GM18526 (cell line): ENCODE measurements around the gene PARD3.

ENCODE experiments used
- POLR2A ChIP-seq: IDR thresholded peaks from 3 replicates; pipeline ENCODE4 v1.6.1; 2011; ENCODE audit not compliant: insufficient read length; ENCODE audit errors: extremely low read depth

PARD3 gene

DNA sequence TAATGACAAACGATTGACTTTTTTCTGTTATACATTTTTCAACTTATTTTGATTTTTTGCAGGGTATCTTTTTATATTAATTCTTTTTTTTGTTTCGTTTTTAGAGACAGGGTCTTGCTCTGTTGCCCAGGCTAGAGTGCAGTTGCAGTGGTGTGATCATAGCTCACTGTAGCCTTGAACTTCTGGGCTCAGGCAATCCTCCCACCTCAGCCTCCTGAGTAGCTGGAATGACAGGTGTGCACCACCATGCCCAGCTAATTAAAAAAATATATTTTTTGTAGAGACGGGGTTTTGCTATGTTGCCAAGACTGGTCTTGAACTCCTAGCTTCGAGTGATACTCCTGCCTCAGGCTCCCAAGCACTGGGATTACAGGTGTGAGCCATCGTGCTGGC is 601.3 kb downstream of the PARD3 start:
- TF ChIP-seq POLR2A: no peak

DNA sequence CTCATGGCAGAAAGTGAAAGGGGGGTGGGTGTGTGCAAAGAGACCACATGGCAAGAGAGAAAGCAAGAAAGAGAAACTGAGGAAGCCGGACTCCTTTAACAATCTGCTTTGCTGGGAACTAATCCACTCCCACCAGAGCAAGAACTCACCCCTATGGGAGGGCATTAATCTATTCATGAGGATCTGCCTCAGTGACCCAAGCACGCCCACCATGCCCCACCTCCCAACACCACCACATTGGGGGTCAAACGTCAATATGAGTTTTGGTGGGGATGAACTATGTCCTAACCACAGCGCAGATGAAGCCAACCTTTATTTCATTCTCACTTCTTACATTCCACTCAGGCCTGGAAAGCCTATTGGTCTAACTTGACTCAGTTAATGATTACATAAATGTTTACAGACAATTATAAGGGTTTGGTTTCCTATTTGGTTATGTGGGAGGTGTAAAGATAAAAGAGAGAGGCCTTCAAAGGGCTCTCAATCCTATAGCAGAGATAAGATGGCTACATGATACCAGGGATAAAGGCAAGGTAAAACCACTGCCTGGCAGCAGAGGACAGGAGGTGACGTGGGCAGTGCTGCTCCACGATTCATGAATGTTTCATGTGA is 601.8 kb downstream of the PARD3 start:
- no peak for TF ChIP-seq POLR2A

DNA sequence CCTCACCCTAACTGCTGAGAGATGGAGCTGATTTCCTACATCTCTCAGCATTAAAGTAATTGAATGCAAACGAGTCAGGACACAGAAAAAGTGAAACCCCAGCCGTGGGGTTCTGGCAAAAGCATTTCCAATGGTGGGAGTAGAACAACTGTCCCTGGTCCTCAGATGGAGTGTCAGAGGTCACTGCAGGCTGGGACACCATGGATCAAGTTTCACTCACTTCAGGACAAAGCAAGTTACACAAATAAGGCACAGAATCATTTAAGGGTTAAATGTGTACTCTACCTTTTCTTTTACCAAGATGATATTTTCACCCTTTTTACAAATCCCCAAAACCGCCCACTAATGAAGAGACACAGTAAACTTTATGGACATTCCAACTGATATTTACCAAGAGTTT is 607.8 kb downstream of the PARD3 start:
- no peak for TF ChIP-seq POLR2A

DNA sequence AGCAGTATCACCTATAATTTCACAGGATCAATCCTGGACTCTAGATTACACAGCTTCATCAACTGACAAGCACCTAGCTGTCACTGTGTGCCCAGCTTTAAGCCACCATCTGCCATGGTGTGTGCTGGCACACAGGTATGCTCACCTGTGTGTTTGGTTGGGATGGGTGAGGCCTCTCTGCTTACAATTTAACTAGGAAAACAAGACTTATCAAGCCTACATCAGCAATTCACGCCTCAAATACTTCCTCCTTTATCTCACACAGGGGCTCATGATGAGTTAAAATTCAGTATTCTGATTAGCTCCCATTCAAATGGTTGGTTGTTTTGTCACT is 608.2 kb downstream of the PARD3 start:
- TF ChIP-seq POLR2A: no peak

- TF ChIP-seq POLR2A: no peak
Observed at GRCh38 chr10:34206078-34206934, 608.8 kb downstream of the PARD3 start.

- TF ChIP-seq POLR2A: no peak
Observed at GRCh38 chr10:34205452-34205851, 609.6 kb downstream of the PARD3 start.

DNA sequence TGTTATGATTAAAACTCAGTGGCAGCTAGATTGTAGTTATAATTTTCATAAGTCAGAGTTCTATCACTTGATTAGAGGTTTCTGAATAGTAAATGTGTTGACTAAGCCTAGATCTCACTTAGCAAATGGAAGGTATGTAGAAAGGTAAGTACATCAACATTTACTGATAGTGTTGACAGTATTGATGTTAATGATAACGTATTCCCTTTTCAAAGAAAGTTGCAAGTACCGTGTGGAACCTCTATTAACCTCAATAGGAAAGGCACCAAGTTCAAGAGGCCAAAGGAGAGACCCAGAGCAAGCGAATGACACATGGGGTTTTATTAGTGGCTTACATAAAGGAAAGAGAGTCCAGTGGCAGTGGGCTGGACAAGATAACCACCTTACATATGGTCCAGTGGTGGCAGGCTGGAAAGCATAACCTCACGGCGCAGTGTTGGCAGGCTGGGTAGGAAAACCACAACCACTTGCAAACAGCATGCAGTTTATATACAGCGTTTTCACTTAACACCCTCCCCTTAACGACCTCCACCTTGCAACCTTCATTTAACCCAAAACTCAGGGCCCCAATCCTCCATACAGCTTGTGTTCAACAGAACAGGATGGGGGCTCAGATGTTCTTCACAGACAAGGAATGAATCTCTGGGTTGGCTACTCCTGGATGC is 611.0 kb downstream of the PARD3 start:
- TF ChIP-seq POLR2A: no peak

DNA sequence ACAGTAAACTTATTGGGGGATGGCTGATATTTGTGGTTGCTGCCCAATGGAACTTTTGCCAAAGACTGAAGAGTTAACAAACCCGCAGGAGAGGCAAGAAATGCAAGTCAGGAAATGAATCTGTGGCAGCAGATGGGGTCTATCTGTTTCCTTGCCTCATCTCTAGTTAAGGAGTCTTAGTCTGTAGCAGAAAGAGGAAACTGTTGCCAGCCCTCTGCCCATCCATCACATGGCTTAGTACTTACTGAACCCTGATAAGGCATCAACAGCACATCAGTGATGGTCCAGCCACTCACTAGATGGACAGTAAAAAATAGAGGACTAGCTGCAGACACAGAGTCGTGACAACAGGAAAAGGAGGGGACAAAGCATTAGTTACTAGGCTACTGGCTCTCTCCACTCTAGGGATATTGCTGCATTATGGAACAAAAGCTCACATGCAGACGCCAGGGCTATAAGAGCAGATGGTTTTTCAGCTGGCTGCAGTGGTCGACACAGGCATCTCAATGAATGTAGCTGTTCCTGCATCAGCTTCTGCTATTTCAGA is 614.7 kb downstream of the PARD3 start:
- TF ChIP-seq POLR2A: no peak

DNA sequence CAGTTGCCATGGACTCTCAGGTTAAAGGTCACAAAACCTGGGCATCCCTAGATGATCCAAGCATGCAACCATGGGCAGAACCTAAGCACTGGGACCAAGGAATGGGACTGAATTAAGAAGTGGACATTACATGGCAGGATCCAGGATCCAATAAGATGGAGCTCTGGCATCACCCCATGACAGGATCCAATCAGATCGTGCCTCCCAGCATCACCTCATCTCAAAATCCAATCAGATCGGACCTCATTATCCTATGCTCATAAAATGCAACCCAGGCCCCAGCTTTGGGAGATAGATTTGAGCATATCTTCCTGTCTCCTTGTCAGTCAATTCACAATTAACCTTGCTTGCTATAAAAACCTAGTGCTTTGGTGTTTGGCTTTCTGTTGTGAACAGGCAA is 616.1 kb downstream of the PARD3 start:
- TF ChIP-seq POLR2A: no peak

DNA sequence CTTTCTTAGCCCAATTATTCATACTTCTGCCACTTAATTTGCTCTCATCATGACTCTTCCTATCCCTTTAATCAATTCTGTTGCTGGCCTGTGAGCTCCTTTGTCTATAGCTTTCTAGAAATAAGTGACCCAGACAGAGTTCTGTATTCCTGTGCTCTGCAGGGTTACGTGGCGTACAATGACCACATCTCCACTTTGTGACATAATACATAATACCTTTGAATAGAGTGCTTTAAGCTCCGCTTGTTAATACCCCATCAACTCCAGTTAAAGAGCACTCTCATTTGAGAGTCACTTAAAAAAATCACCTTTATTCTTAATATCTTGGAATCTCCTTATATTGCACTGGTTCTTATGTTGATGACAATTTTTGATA is 619.0 kb downstream of the PARD3 start:
- no peak for TF ChIP-seq POLR2A

GRCh38 chr10:34195364-34196057 is 619.6 kb downstream of the PARD3 start:
- no peak for TF ChIP-seq POLR2A

GRCh38 chr10:34193931-34194626 is 621.0 kb downstream of the PARD3 start:
- TF ChIP-seq POLR2A: no peak

- TF ChIP-seq POLR2A: no peak
Observed at GRCh38 chr10:34192646-34193045, 622.5 kb downstream of the PARD3 start.

DNA sequence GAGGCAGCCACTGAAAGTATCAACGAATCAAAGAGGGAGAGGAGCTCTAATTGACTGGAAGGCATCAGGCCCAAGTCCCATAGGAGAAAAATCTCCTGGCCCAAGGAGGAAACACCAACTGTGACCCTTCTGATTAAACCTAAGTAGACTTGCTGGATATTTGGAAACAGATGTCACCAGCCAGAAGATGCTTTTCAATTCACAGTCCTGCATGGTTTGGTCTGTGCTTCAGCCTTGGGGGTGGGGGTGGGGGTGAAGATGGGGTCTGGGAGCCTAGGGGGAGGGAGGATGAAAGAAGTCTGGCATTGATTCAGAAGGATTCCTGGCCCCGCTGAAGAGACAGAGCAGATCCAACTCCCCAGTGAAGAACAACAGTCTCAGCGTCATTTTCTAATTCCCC is 623.7 kb downstream of the PARD3 start:
- TF ChIP-seq POLR2A: no peak

DNA sequence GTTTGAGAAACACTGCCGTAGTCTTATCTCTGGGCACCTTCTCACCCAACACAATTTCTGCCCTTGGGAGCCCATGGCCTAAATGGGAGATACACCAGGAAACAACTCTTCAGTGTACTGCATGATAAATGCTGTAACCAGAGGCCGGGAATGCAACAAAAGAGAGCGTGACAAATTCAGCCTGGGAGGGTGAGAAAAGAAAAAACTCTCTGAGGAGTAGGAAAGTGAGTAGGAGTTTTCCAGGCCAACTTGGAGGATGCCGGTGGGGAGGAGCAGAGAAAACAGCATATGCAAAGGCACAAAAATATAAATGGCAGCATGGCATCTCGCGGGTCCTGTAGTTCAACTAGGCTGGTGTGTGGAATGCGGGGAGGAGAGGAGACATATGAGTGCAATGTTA is 624.5 kb downstream of the PARD3 start:
- no peak for TF ChIP-seq POLR2A

DNA sequence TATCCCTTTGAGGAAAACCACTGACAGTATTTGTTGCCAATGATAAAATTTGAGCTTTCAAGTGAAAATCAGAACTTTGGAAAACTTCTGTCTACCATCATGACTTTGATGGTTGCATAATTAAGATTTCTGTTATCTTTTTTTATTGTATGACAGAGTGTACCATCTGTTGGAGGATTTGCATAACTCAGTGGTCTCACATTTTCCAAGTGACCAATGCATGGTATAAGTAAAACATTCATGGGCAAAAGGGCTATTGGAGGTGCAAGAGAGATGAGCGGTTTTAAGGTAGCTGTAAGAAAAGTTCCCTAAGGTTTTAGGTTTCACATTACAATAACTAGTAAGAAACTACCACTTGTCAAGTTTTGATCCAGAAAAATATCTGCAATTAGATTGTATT is 625.3 kb downstream of the PARD3 start:
- TF ChIP-seq POLR2A: no peak

GRCh38 chr10:34188221-34188620 is 626.9 kb downstream of the PARD3 start:
- no peak for TF ChIP-seq POLR2A
